Prostate gland (tissue), 2 donors: ENCODE results near the gene PRRT3. TPM values are rescaled to one million over a fixed set of nuclear protein-coding genes. Genes with fewer than 3 reads are reported as not detected.

Experiments used
- DNase-seq: peaks from one replicate; pipeline ENCODE4 v3.0.0-alpha.2; 2019; ENCODE audit warnings: low spot score
- H3K27ac ChIP-seq, 2 donors: fragments of 200-600 bp; sonication (generic); 2 replicates each; pipeline ENCODE4 v1.5.1; 2017 to 2019
- H3K27me3 ChIP-seq: fragments of 200-600 bp; sonication (generic); replicated peaks from 2 replicates; pipeline ENCODE4 v1.5.1; 2019; ENCODE audit not compliant: insufficient read depth
- H3K36me3 ChIP-seq, 2 donors: fragments of 200-600 bp; sonication (generic); 1 replicate in 1 of 2; 2 replicates in 1 of 2; pipeline versions ENCODE4 v1.5.1 to v1.8.1; 2017 to 2019
- H3K4me1 ChIP-seq: fragments of 200-600 bp; sonication (generic); replicated peaks from 2 replicates; pipeline ENCODE4 v1.5.1; 2019
- H3K4me3 ChIP-seq, 2 donors: fragments of 200-600 bp; sonication (generic); 2 replicates each; pipeline ENCODE4 v1.5.1; 2017 to 2019
- H3K9me3 ChIP-seq: fragments of 200-600 bp; sonication (generic); 2 replicates; pipeline ENCODE4 v1.5.1; 2017
- CTCF ChIP-seq, 4 experiments: fragments of 200-600 bp in 2 of 4; fragments of 450-650 bp in 2 of 4; sonication (generic) in 2 of 4; IDR thresholded peaks; 1 replicate in 3 of 4; 2 replicates in 1 of 4; pipeline ENCODE4 v1.5.1; 2016 to 2019; ENCODE audit warnings: antibody characterized with exemption in 4 of 4, mild to moderate bottlenecking in 2 of 4, moderate library complexity in 2 of 4
- POLR2A ChIP-seq: fragments of 450-650 bp; IDR thresholded peaks from one replicate; pipeline ENCODE4 v1.6.1; 2016; ENCODE audit warnings: antibody characterized with exemption, mild to moderate bottlenecking
- POLR2AphosphoS5 ChIP-seq: sonication (generic); formaldehyde crosslinking; IDR thresholded peaks from one replicate; pipeline ENCODE4 v1.6.1; 2017; ENCODE audit warnings: antibody characterized with exemption
- WGBS: methylation state at CpG from one replicate; pipeline ENCODE4 v1.1.5; 2018; 5-methylcytosine and 5-hydroxymethylcytosine counted together
- intact Hi-C: fragments of 100-400 bp; cut with DNase I; formaldehyde crosslinking; loops from one replicate; pipeline ENCODE4 v1.14.2; 2022
- total RNA-seq, 2 donors: library from RNA; depleted of rRNA; stranded (reverse); fragments of >200 nt; gene quantifications; one replicate each; pipeline ENCODE4 v1.1.0, GENCODE V29; 2016

PRRT3 gene
- total RNA-seq, 2 donors from 2014 or later = 8.9 to 10.1 TPM

- Histone ChIP-seq H3K27me3 (no peaks in the 10 kb centered on the region), H3K36me3 (no peaks in the 10 kb centered on the region), H3K9me3 (no peaks in the 10 kb centered on the region), H3K27ac (no peak overlapping the region), H3K4me1 (no peaks in the 10 kb centered on the region), H3K4me3 (no peak overlapping the region)
- TF ChIP-seq POLR2A (no peak), POLR2AphosphoS5 (no peak), CTCF (IDR thresholded peaks at IDR 0.05) (no peak)
- WGBS = 93% methylated on average over 7 of the region's 7 CpGs
- no peak for DNase-seq
- intact Hi-C loops = loop anchor here (10.0 kb wide), 2 partner anchors 166 to 276 kb away; partner anchors contain the start of gene BRK1
These were observed 3.1 kb downstream of the PRRT3 start for GRCh38 chr3:9949115-9949514.

- intact Hi-C loops = loop anchor here (10.0 kb wide), 2 partner anchors 166 to 276 kb away; partner anchors contain the start of gene BRK1
- H3K36me3 ChIP-seq = no peaks in the 10 kb centered on the region
- DNase-seq = no peak
- no peak for TF ChIP-seq POLR2AphosphoS5
- no peak for TF ChIP-seq POLR2A
- no peak for TF ChIP-seq CTCF (IDR thresholded peaks at IDR 0.05)
- 97% methylated on average over 3 of the region's 3 CpGs for WGBS
- H3K4me3 ChIP-seq = no peak overlapping the region
- no peaks in the 10 kb centered on the region for H3K9me3 ChIP-seq
- no peak overlapping the region for H3K27ac ChIP-seq
- no peaks in the 10 kb centered on the region for H3K27me3 ChIP-seq
- H3K4me1 ChIP-seq = no peaks in the 10 kb centered on the region
These were observed 3.6 kb downstream of the PRRT3 start for GRCh38 chr3:9948586-9948985.

GRCh38 chr3:9947025-9947995 is 4.9 kb downstream of the PRRT3 start:
- Histone ChIP-seq H3K4me3 (peak overlapping the region; percentile 31 to 44), H3K27ac (peak overlapping the region; percentile 77 to 81), H3K4me1 (no peaks in the 10 kb centered on the region), H3K27me3 (no peaks in the 10 kb centered on the region), H3K9me3 (no peaks in the 10 kb centered on the region), H3K36me3 (no peaks in the 10 kb centered on the region)
- intact Hi-C loops = loop anchor here (2.0 to 10.0 kb wide), 3 partner anchors 167 to 277 kb away; partner anchors contain the start of gene BRK1
- TF ChIP-seq POLR2AphosphoS5 (peak; percentile 55), CTCF (IDR thresholded peaks at IDR 0.05) (peak in 3 of 4 experiments; percentile 56 to 90 (median 67)), POLR2A (peak; percentile 27)
- WGBS = 30% methylated on average over 59 of the region's 86 CpGs
- DNase-seq = peak; percentile 74

GRCh38 chr3:9946112-9947024 is 5.8 kb downstream of the PRRT3 start:
- H3K27ac ChIP-seq = peak overlapping the region; percentile 77 to 81
- 3% methylated on average over 65 of the region's 90 CpGs for WGBS
- no peaks in the 10 kb centered on the region for H3K36me3 ChIP-seq
- intact Hi-C loops = loop anchor here (1.0 to 10.0 kb wide), 4 partner anchors 29 to 278 kb away; partner anchors contain the start of genes BRK1 and IL17RC
- H3K4me3 ChIP-seq = peak overlapping the region; percentile 31 to 44
- peak; percentile 79 for DNase-seq
- no peaks in the 10 kb centered on the region for H3K9me3 ChIP-seq
- H3K27me3 ChIP-seq = no peaks in the 10 kb centered on the region
- H3K4me1 ChIP-seq = no peaks in the 10 kb centered on the region
- TF ChIP-seq POLR2AphosphoS5 = peak; percentile 41
- peak; percentile 43 to 93 (median 66) for TF ChIP-seq CTCF (IDR thresholded peaks at IDR 0.05)
- TF ChIP-seq POLR2A = peak; percentile 55
